ENCODE results near the gene SLAIN1.

Gene SLAIN1

DNA sequence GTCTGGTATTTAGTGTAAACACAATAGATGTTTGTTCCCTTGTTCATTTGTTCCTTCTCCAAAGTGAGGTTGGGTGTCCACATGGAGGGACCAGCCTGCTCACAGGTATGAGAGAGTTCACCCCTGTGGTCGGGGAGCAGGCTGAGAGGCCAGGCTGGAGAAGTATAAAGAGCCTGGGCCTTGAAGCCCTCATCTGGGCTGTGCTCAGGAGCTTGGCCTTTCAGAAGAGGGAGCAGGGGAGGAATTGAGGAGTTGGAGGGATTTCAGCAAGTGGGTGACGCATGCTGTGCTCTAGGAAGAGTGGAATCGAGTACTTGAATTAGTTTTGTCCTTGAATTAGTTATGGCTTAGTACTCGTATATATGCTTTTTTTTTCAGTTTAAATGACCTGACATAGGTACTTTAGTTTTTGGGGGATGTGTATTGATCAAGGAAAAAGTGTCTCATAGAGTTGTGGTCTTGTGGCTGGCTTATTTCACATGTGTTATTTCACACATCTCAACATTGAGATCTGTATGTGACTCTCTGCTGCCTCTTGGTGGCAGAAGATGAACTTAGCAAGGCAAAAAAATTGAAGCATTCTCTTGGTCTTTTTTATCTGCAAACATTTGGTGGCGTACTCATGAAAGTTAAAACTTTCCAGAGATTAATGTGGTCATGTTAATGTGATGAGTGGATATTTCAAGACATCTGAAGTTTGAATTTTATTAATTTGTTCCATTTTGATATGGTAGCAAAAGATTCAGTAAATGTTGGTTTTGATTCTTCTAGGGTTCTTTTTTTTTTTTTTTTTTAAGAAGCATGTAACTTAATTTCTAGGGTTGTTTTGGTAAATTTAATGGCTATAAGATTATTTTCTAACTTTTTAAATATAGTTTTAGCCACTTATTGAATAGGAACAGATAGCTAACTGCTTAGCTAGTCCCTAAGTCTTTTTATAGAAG, 54.3 kb downstream of the SLAIN1 start:
- DNase-seq (ENCODE audit: low read depth) = peak; percentile 23

DNA sequence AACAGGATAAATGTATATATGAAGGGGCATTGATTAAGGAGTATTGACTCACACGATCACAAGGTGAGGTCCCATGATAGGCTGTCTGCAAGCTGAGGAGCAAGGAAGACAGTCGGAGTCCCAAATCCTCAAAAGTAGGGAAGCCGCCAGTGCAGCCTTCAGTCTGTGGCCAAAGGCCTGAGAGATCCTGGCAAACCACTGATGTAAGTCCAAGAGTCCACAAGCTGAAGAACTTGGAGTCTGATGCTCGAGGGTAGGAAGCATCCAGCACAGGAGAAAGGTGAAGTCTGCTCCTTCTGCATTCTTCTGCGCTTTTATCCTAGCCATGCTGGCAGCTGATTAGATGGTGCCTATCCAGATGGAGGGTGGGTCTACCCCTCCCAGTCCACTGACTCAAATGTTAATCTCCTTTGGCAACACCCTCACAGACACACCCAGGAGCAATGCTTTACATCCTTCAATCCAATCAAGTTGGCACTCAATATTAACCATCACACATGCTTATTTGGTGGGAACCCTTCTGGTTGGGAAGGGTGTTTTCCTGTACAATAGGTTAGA, 55.1 kb downstream of the SLAIN1 start:
- no peak for DNase-seq (ENCODE audit: low read depth)

GRCh38 chr13:77760893-77761292, 63.4 kb downstream of the SLAIN1 start:
- no peak for DNase-seq (ENCODE audit: low read depth)

DNA sequence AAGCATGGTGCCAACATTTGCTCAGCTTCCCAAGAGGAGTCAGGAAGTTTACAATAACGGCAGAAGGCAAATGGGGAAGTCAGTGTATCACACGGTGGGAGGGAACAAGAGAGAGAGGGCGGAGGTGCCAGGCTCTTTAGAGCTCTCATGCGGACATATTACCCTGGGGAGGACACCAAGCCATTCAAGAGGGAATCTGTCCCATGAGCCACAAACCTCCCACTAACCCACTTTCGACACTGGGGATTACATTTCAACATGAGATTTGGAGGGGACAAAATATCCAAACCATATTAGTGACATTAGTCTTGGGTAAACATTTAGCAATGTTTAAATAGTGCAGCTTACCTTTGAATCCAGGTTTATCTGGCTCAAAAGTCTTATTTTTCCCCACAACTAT, 69.9 kb downstream of the SLAIN1 start:
- DNase-seq (ENCODE audit: low read depth) = no peak

GRCh38 chr13:77774181-77774580, 76.7 kb downstream of the SLAIN1 start:
- DNase-seq (ENCODE audit: low read depth) = no peak

DNA sequence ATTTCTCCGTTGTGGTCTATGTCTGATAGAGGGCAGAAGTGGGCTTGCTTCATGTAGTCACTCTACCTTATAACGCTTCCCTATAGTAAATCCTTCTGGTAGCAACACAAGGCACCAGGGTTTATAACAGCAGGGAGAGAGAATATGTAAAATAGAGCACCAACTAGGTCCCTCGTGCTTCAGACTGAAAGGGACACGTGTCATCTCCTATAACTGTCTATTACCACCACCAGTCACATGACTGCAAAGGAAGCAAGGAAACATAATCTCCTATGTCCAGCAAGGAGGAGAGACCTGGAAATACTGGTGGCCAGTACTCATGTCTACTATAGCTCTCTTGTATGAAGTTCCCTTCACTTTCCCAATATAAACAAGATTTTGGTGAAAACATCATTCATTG, 79.2 kb downstream of the SLAIN1 start:
- DNase-seq (ENCODE audit: low read depth) = no peak

- DNase-seq (ENCODE audit: low read depth) = no peak
Observed at GRCh38 chr13:77779552-77780272, 82.2 kb downstream of the SLAIN1 start.

- no peak for DNase-seq (ENCODE audit: low read depth)
Observed at GRCh38 chr13:77781808-77782207, 84.3 kb downstream of the SLAIN1 start.

- DNase-seq (ENCODE audit: low read depth) = no peak
Observed at GRCh38 chr13:77784515-77784914, 87.0 kb downstream of the SLAIN1 start.

DNA sequence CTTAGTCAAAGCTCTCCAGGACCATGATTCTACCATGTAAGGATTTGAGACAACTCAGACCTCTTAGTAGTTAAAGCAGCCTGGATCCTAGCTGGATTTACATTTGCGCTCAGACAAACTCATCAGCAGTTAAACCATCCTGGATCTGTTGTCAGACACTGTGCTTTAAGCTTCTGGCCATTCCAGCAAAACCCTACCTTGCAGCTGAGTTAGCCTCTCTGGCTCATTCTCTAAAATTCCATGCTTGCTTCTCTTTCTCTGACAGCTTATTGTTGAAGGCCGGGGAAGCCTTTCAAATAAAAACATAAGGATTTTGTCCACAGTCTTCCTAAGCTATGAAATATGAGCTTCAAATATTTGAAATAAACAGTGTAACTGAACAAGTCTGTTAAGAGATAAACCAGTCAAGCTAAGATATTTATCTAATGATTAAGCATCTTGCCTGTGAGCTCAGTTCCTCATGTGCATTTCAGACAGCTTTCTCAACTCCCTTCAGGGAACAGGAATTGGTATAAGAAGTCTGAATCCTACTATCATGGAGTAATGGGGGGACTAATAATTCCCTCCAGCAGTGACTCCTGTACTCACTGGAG, 89.3 kb downstream of the SLAIN1 start:
- no peak for DNase-seq (ENCODE audit: low read depth)

GRCh38 chr13:77789376-77789775, 91.9 kb downstream of the SLAIN1 start:
- no peak for DNase-seq (ENCODE audit: low read depth)

- DNase-seq (ENCODE audit: low read depth) = no peak
Observed at GRCh38 chr13:77800219-77800618, 102.7 kb downstream of the SLAIN1 start.

- no peak for DNase-seq (ENCODE audit: low read depth)
Observed at GRCh38 chr13:77806518-77806917, 109.0 kb downstream of the SLAIN1 start.

DNA sequence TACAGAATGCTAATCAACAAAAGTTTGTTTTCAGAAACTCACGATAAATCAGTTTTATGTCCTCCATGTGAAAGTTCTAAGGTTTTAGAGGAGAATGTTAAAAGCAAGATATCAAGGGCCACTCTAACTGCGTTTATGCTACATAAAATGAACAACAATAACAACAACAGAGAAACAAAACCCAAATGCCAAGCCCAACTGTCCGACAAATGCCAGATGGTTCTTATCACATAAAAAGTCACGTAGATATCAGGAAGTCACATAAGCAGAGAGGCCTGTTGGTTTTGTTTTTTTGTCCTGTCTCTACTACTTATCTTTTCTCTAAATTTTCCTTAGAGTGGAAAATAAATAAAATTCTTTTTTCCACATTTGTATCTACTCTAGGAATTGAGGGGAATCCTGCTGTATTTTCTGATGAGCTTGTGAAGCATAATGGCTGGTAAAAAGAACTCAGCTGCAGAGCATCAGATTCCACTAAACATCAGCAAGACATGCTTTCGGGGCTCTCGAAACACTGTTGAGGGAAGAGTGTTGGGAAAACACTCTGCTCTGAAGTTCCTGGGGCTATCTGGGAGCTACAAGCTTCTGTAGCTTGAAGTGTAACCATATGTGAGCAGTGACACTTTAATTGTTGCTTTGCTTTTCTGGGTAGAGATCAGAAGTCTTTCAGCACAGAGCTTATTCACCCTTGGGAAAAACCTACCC, 110.1 kb downstream of the SLAIN1 start:
- DNase-seq (ENCODE audit: low read depth) = no peak

GRCh38 chr13:77810430-77810829, 112.9 kb downstream of the SLAIN1 start:
- DNase-seq (ENCODE audit: low read depth) = no peak

- no peak for DNase-seq (ENCODE audit: low read depth)
Observed at GRCh38 chr13:77810878-77811277, 113.4 kb downstream of the SLAIN1 start.

GRCh38 chr13:77811381-77811780, 113.9 kb downstream of the SLAIN1 start:
- DNase-seq (ENCODE audit: low read depth) = no peak

- no peak for DNase-seq (ENCODE audit: low read depth)
Observed at GRCh38 chr13:77811981-77812380, 114.5 kb downstream of the SLAIN1 start.

Data from T follicular helper cell (primary cell).